Endothelial cell of umbilical vein (primary cell): ENCODE measurements around the gene GLUL. TPM values are rescaled to one million over a fixed set of nuclear protein-coding genes. Genes with fewer than 3 reads are reported as not detected.

Experiments
- BruUV-seq: library from RNA; stranded (reverse); fragments of 400-500 nt; replicated peaks from 2 replicates; lab custom pipeline; 2021; lab: Mats Ljungman, UMichigan
- CTCF ChIA-PET: fragments of 300-600, 350-600 bp; sonication (Branson Sonifier 250); formaldehyde crosslinking; loops from one replicate; lab custom pipeline; 2021; ENCODE audit warnings: antibody characterized with exemption, inconsistent platforms; lab: Charles Lee
- POLR2A ChIA-PET: fragments of 300-600, 350-600 bp; sonication (Branson Sonifier 250); formaldehyde crosslinking; loops from one replicate; lab custom pipeline; 2021; ENCODE audit warnings: antibody characterized with exemption, inconsistent platforms; lab: Charles Lee
- DNase-seq: peaks from one replicate; pipeline ENCODE4 v3.0.0-alpha.2; 2011; ENCODE audit warnings: low read depth, low spot score
- FAIRE-seq: peaks from 2 replicates; lab custom pipeline; 2011; peaks lifted over from hg19 to GRCh38; lab: Jason Lieb, UNC
- H2AFZ ChIP-seq: 2 replicates; pipeline ENCODE4 v1.6.0; 2012; ENCODE audit warnings: low read depth, low read length, control low read depth, inconsistent platforms
- H3K27ac ChIP-seq: 2 replicates; pipeline ENCODE4 v1.5.1; 2011; ENCODE audit warnings: low read depth, mild to moderate bottlenecking, control low read depth, low read length, moderate library complexity; ENCODE audit not compliant: insufficient read depth
- H3K27me3 ChIP-seq, 2 experiments: 2 replicates each; pipeline versions ENCODE4 v1.6.0 to v1.6.1; 2011; ENCODE audit warnings: low read length in 2 of 2, mixed read lengths in 1 of 2; ENCODE audit not compliant: control insufficient read depth in 2 of 2, insufficient read depth in 2 of 2
- H3K36me3 ChIP-seq, 2 experiments: 2 replicates in 1 of 2; 3 replicates in 1 of 2; pipeline ENCODE4 v1.5.1; 2011; ENCODE audit warnings: low read length in 2 of 2, mild to moderate bottlenecking in 1 of 2, moderate library complexity in 1 of 2; ENCODE audit not compliant: control insufficient read depth in 2 of 2, insufficient read depth in 2 of 2; ENCODE audit errors: extremely low read depth in 1 of 2
- H3K4me1 ChIP-seq: 3 replicates; pipeline ENCODE4 v1.5.1; 2011; ENCODE audit warnings: mild to moderate bottlenecking, low read length; ENCODE audit not compliant: control insufficient read depth, insufficient read depth; ENCODE audit errors: extremely low read depth
- H3K4me2 ChIP-seq: 2 replicates; pipeline ENCODE4 v1.6.1; 2011; ENCODE audit warnings: low read length, control low read depth, mixed read lengths; ENCODE audit not compliant: insufficient read depth
- H3K4me3 ChIP-seq, 3 experiments: fragments of 200-600 bp in 1 of 3; sonication (generic), shearing (Covaris generic) in 1 of 3; replicated peaks in 1 of 3; 2 replicates each; pipeline ENCODE4 v1.5.1; 2011 to 2016; ENCODE audit warnings: control low read depth in 3 of 3, low read length in 3 of 3, mild to moderate bottlenecking in 2 of 3, inconsistent platforms in 1 of 3, low read depth in 1 of 3, moderate library complexity in 1 of 3; ENCODE audit not compliant: insufficient read depth in 1 of 3
- H3K79me2 ChIP-seq: 2 replicates; pipeline ENCODE4 v1.6.0; 2012; ENCODE audit warnings: low read length, inconsistent platforms; ENCODE audit not compliant: control insufficient read depth, insufficient read depth
- H3K9ac ChIP-seq: replicated peaks from 2 replicates; pipeline ENCODE3; 2011; ENCODE audit warnings: low read length, control low read depth; ENCODE audit not compliant: insufficient read depth; ENCODE audit errors: extremely low read depth
- H3K9me1 ChIP-seq: replicated peaks from 3 replicates; pipeline ENCODE4 v1.6.0; 2011; ENCODE audit warnings: mild to moderate bottlenecking, low read length; ENCODE audit not compliant: control insufficient read depth, insufficient read depth; ENCODE audit errors: extremely low read depth
- H3K9me3 ChIP-seq: replicated peaks from 2 replicates; pipeline ENCODE4 v1.5.1; 2012; ENCODE audit warnings: low read length, inconsistent platforms; ENCODE audit not compliant: control insufficient read depth, insufficient read depth
- H4K20me1 ChIP-seq: replicated peaks from 2 replicates; pipeline ENCODE3; 2011; ENCODE audit warnings: mild to moderate bottlenecking, low read length; ENCODE audit not compliant: control insufficient read depth, insufficient read depth; ENCODE audit errors: extremely low read depth
- EZH2 ChIP-seq: IDR thresholded peaks from 2 replicates; pipeline ENCODE4 v1.6.1; 2012; ENCODE audit warnings: borderline replicate concordance, low read depth, mild to moderate bottlenecking, moderate library complexity, low read length, inconsistent platforms; ENCODE audit not compliant: severe bottlenecking
- GATA2 ChIP-seq: IDR thresholded peaks from 2 replicates; pipeline ENCODE4 v1.7.0; 2011; ENCODE audit warnings: low read depth, mild to moderate bottlenecking, moderate library complexity, mixed read lengths, low read length; ENCODE audit not compliant: insufficient read length, insufficient read depth
- JUN ChIP-seq: IDR thresholded peaks from 2 replicates; pipeline ENCODE4 v1.6.1; 2011; ENCODE audit warnings: borderline replicate concordance, low read depth; ENCODE audit not compliant: insufficient read length, insufficient read depth
- MYC ChIP-seq: IDR thresholded peaks from one replicate; pipeline ENCODE4 v1.6.1; 2011; ENCODE audit warnings: mild to moderate bottlenecking, low read depth, low read length
- POLR2AphosphoS5 ChIP-seq: IDR thresholded peaks from 2 replicates; pipeline ENCODE4 v1.6.1; 2012; ENCODE audit warnings: low read depth, mild to moderate bottlenecking, control low read depth, low read length, moderate library complexity; ENCODE audit not compliant: insufficient read depth
- dilution Hi-C: fragments of 300-500 bp; cut with MboI; formaldehyde crosslinking; loops from one replicate; pipeline ENCODE4 v1.15.0; 2019; ENCODE audit warnings: low sequenced_read_pairs; ENCODE audit not compliant: extremely low pct_ligation_motif_present
- intact Hi-C: fragments of 100-400 bp; cut with micrococcal nuclease; formaldehyde crosslinking; loops from one replicate; pipeline ENCODE4 v1.10.0; 2022
- polyA plus RNA-seq, 4 experiments: library from polyadenylated mRNA; depleted of rRNA in 3 of 4; stranded (reverse) in 3 of 4; unstranded in 1 of 4; fragments of >200 nt; gene quantifications; 2 replicates each; pipeline versions ENCODE4 v1.2.1 to v1.2.3, GENCODE V29; 2011 to 2012; ENCODE audit warnings: missing spikeins in 1 of 4
- total RNA-seq: library from RNA; stranded (reverse); gene quantifications from 2 replicates; pipeline ENCODE4 v1.2.3, GENCODE V29; 2021
- TF ChIP-seq, protein P1 (sequence below): IDR thresholded peaks from 2 replicates; pipeline ENCODE4 v1.6.1; 2011; ENCODE audit not compliant: insufficient read depth, insufficient read length
- TF ChIP-seq, protein P2 (sequence below), 2 donors: IDR thresholded peaks; 1 replicate in 1 of 2; 2 replicates in 1 of 2; pipeline ENCODE4 v1.5.1; 2011; ENCODE audit warnings: low read length in 2 of 2, mild to moderate bottlenecking in 2 of 2, moderate library complexity in 2 of 2, control low read depth in 1 of 2, inconsistent platforms in 1 of 2, low read depth in 1 of 2; ENCODE audit not compliant: insufficient read depth in 1 of 2; ENCODE audit errors: extremely low read depth in 1 of 2

Gene GLUL
- total and polyA plus RNA-seq, 2 donors (not counting 3 experiments of a cell fraction or from before 2014, with no cell fraction given) = 172 to 187 TPM

DNA sequence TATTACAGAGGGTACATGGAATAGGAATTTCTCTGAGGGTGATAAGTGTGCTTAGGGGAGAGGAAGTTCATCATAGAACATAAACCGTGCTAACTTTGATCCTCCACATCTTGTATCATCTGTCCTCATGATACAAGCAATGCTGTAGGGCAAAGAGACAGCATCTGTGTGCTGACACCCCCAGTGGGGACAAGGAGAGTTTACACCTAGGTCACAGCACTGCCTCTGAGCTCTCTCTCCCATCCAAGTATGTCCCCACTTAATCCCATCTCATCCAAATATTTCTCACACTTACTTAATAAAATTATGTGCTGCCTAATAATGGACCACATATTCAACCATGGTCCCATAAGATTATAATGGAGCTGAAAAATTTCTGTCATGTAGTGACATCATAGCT lies 13.2 kb upstream of the GLUL start:
- Histone ChIP-seq H2AFZ (no peak overlapping the region), H3K4me3 (no peak overlapping the region), H3K9me3 (no peaks in the 10 kb centered on the region), H3K9me1 (no peaks in the 10 kb centered on the region), H3K27ac (no peak overlapping the region), H4K20me1 (no peaks in the 10 kb centered on the region), H3K4me1 (no peaks in the 10 kb centered on the region), H3K27me3 (peaks cover 0 to 3% of the 10 kb centered on the region in 2 experiments), H3K36me3 (no peaks in the 10 kb centered on the region), H3K4me2 (no peak overlapping the region), H3K79me2 (no peaks in the 10 kb centered on the region), H3K9ac (no peak overlapping the region)
- dilution Hi-C loops (no loop called here), intact Hi-C loops (no loop called here)
- POLR2A ChIA-PET = no interaction called here
- no TSS peak for BruUV-seq
- FAIRE-seq = no peak
- TF ChIP-seq POLR2AphosphoS5 = no peak
- CTCF ChIA-PET = interaction anchor here (1.3 kb wide), 1 partner anchor 262 kb away, joined by 3 read pairs; no protein-coding TSS in a partner anchor
- no peak for DNase-seq

DNA sequence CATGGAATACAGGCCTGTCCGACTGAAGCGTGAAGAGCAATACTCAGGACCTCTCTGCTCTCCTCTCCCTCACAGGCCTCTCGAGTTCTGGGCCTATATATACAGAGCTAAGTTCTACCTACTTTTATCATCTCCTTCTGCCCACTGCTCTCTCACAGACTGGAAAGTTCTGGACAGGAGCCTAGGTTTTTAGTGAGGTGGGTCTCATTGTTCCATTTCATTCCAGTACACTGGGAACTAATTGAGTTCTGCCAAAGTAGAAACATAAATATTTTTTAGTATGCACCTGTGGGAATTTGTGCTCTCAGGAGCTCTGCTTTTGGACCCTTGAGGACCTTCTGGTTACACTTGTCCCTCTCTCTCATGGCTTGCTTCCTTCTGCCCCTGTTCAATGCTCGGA lies 9.0 kb upstream of the GLUL start, which contains the start of gene TEDDM1:
Gene TEDDM1, minus strand, starts transcription at position 101 of the 400 bp plus-strand sequence. CDS start 182 bp downstream, outside the sequence.
- no peak for TF ChIP-seq POLR2AphosphoS5
- no peak for TF ChIP-seq MYC
- TF ChIP-seq JUN = no peak
- no peak for TF ChIP-seq GATA2
- TF ChIP-seq, protein P1, sequence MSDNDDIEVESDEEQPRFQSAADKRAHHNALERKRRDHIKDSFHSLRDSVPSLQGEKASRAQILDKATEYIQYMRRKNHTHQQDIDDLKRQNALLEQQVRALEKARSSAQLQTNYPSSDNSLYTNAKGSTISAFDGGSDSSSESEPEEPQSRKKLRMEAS = no peak
- TF ChIP-seq, protein P2, sequence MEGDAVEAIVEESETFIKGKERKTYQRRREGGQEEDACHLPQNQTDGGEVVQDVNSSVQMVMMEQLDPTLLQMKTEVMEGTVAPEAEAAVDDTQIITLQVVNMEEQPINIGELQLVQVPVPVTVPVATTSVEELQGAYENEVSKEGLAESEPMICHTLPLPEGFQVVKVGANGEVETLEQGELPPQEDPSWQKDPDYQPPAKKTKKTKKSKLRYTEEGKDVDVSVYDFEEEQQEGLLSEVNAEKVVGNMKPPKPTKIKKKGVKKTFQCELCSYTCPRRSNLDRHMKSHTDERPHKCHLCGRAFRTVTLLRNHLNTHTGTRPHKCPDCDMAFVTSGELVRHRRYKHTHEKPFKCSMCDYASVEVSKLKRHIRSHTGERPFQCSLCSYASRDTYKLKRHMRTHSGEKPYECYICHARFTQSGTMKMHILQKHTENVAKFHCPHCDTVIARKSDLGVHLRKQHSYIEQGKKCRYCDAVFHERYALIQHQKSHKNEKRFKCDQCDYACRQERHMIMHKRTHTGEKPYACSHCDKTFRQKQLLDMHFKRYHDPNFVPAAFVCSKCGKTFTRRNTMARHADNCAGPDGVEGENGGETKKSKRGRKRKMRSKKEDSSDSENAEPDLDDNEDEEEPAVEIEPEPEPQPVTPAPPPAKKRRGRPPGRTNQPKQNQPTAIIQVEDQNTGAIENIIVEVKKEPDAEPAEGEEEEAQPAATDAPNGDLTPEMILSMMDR (IDR thresholded peaks at IDR 0.05; ENCODE audit: extremely low read depth in 1 of 2, insufficient read depth in 1 of 2, low read depth in 1 of 2, low read length in 2 of 2) = no peak
- TF ChIP-seq EZH2 = no peak
- H3K27me3 ChIP-seq = no peaks in the 10 kb centered on the region
- BruUV-seq = no TSS peak
- no peak within 1 kb of the TSS for H2AFZ ChIP-seq
- H3K9me3 ChIP-seq = no peaks in the 10 kb centered on the region
- dilution Hi-C loops (no loop called here), intact Hi-C loops (no loop called here)
- no peaks in the 10 kb centered on the region for H3K79me2 ChIP-seq
- H3K4me3 ChIP-seq = no peak within 1 kb of the TSS
- no peaks in the 10 kb centered on the region for H3K36me3 ChIP-seq
- H3K4me2 ChIP-seq = no peak within 1 kb of the TSS
- H3K4me1 ChIP-seq = no peaks in the 10 kb centered on the region
- no peaks in the 10 kb centered on the region for H3K9me1 ChIP-seq
- POLR2A ChIA-PET = no interaction called here
- FAIRE-seq (no peak), DNase-seq (no peak)
- no peaks in the 10 kb centered on the region for H4K20me1 ChIP-seq
- CTCF ChIA-PET = interaction anchor here (1.4 to 10.7 kb wide), 2 partner anchors 258 to 315 kb away, joined by 5 to 670 read pairs; no protein-coding TSS in a partner anchor
- no peak within 1 kb of the TSS for H3K9ac ChIP-seq
- no peak within 1 kb of the TSS for H3K27ac ChIP-seq
